GM10266 (cell line): ENCODE measurements around the gene DMXL2.

Source experiments
- DNase-seq: peaks from one replicate; pipeline ENCODE4 v3.0.0; 2012; ENCODE audit errors: extremely low spot score
- CTCF ChIP-seq: IDR thresholded peaks from 2 replicates; pipeline ENCODE4 v1.5.1; 2012; ENCODE audit warnings: mild to moderate bottlenecking, low read depth; ENCODE audit not compliant: control insufficient read depth, insufficient read depth; ENCODE audit errors: missing control alignments

The DMXL2 gene

GRCh38 chr15:51629612-51630011, 7.0 kb upstream of the DMXL2 start:
- no peak for TF ChIP-seq CTCF
- no peak for DNase-seq

- DNase-seq = peak; percentile 42
- TF ChIP-seq CTCF = no peak
These were observed 2.7 kb upstream of the DMXL2 start for GRCh38 chr15:51625236-51625635.

GRCh38 chr15:51624022-51624421, 1.5 kb upstream of the DMXL2 start:
- DNase-seq = no peak
- TF ChIP-seq CTCF = no peak

- TF ChIP-seq CTCF = no peak
- DNase-seq = peak; percentile 16
These were observed 891 bp upstream of the DMXL2 start for GRCh38 chr15:51623386-51623938.

GRCh38 chr15:51621936-51622603, 501 bp downstream of the DMXL2 start:
- DNase-seq = peak; percentile 72
- TF ChIP-seq CTCF = no peak

GRCh38 chr15:51621155-51621765, 1.3 kb downstream of the DMXL2 start:
- TF ChIP-seq CTCF = no peak
- no peak for DNase-seq

- DNase-seq = peak; percentile 48
- no peak for TF ChIP-seq CTCF
These were observed 1.9 kb downstream of the DMXL2 start for GRCh38 chr15:51620641-51621040.
